Activated CD8-positive, alpha-beta T cell treated with anti-CD3 and anti-CD28 coated beads, Interleukin-2, amount 10 ng/mL, durations not matched to agents 7 days and 5 days (primary cell): ENCODE results near the gene EWSR1. TPM values are rescaled to one million over a fixed set of nuclear protein-coding genes. Genes with fewer than 3 reads are reported as not detected.
"Not testable (repeated sequence)": the region's sequence is repeated elsewhere in the genome, so short reads cannot be mapped to it uniquely, and the experiment has no call there.

ENCODE experiments used
- ATAC-seq: fragments of 150-1000 bp; cut with Tn5 transposase; one replicate; pipeline ENCODE4 v1.10.0; 2021; ENCODE audit warnings: moderate library complexity
- CTCF ChIA-PET: fragments of 350-600 bp; sonication (Branson Sonifier 250); formaldehyde crosslinking; loops from one replicate; lab custom pipeline; 2021; ENCODE audit warnings: antibody characterized with exemption; lab: Charles Lee
- POLR2A ChIA-PET: fragments of 350-600 bp; sonication (Branson Sonifier 250); formaldehyde crosslinking; loops from one replicate; lab custom pipeline; 2021; ENCODE audit warnings: antibody characterized with exemption; lab: Charles Lee
- DNase-seq: peaks from one replicate; pipeline ENCODE4 v3.0.0-alpha.2; 2020
- H3K27ac Mint-ChIP-seq: one replicate; pipeline ENCODE4 v1.8.0; 2021; ENCODE audit warnings: mild to moderate bottlenecking, mixed read lengths
- H3K27me3 Mint-ChIP-seq: one replicate; pipeline ENCODE4 v1.8.0; 2021; ENCODE audit warnings: low read depth, mixed read lengths
- H3K36me3 Mint-ChIP-seq: one replicate; pipeline ENCODE4 v1.8.0; 2021; ENCODE audit warnings: low read depth, mixed read lengths
- H3K4me1 Mint-ChIP-seq: one replicate; pipeline ENCODE4 v1.8.0; 2021; ENCODE audit warnings: low read depth, mixed read lengths
- H3K4me3 Mint-ChIP-seq: one replicate; pipeline ENCODE4 v1.8.0; 2021; ENCODE audit warnings: mild to moderate bottlenecking, mixed read lengths
- H3K9me3 Mint-ChIP-seq: one replicate; pipeline ENCODE4 v1.8.0; 2022; ENCODE audit warnings: mixed read lengths; ENCODE audit not compliant: insufficient read depth
- total RNA-seq, 2 experiments: library from RNA; stranded (reverse); gene quantifications; one replicate each; pipeline ENCODE4 v1.2.3, GENCODE V29; 2021

Gene EWSR1
- total RNA-seq, 2 experiments from 2014 or later, result 323 to 326 TPM

GRCh38 chr22:29338398-29338797, 70.3 kb downstream of the EWSR1 start:
- Mint-ChIP-seq H3K36me3 (peaks cover 48% of the 10 kb centered on the region), H3K4me1 (no peaks in the 10 kb centered on the region), H3K9me3 (no peaks in the 10 kb centered on the region), H3K4me3 (no peak overlapping the region), H3K27me3 (no peaks in the 10 kb centered on the region), H3K27ac (no peak overlapping the region)
- CTCF ChIA-PET, result no interaction called here
- POLR2A ChIA-PET, result no interaction called here
- DNase-seq (no peak), ATAC-seq (no peak)

GRCh38 chr22:29339381-29340235, 71.5 kb downstream of the EWSR1 start:
- no peak for ATAC-seq
- Mint-ChIP-seq H3K4me3 (no peak overlapping the region), H3K27ac (no peak overlapping the region), H3K27me3 (no peaks in the 10 kb centered on the region), H3K36me3 (peaks cover 46% of the 10 kb centered on the region), H3K9me3 (no peaks in the 10 kb centered on the region), H3K4me1 (no peaks in the 10 kb centered on the region)
- no peak for DNase-seq
- ChIA-PET POLR2A (no interaction called here), CTCF (no interaction called here)

- ChIA-PET CTCF (no interaction called here), POLR2A (no interaction called here)
- no peak overlapping the region for H3K27ac Mint-ChIP-seq
- H3K4me1 Mint-ChIP-seq, result no peaks in the 10 kb centered on the region
- no peaks in the 10 kb centered on the region for H3K9me3 Mint-ChIP-seq
- no peak overlapping the region for H3K4me3 Mint-ChIP-seq
- no peaks in the 10 kb centered on the region for H3K27me3 Mint-ChIP-seq
- no peak for ATAC-seq
- no peak for DNase-seq
- H3K36me3 Mint-ChIP-seq, result peaks cover 41% of the 10 kb centered on the region
Measured at GRCh38 chr22:29340566-29340965, 72.5 kb downstream of the EWSR1 start.

- DNase-seq (no peak), ATAC-seq (no peak)
- Mint-ChIP-seq H3K27ac (no peak overlapping the region), H3K4me3 (no peak overlapping the region), H3K27me3 (no peaks in the 10 kb centered on the region), H3K4me1 (no peaks in the 10 kb centered on the region), H3K9me3 (no peaks in the 10 kb centered on the region), H3K36me3 (peaks cover 41% of the 10 kb centered on the region)
- CTCF ChIA-PET, result no interaction called here
- POLR2A ChIA-PET, result no interaction called here
Measured at GRCh38 chr22:29341056-29341848, 73.2 kb downstream of the EWSR1 start.

GRCh38 chr22:29341849-29342127, 73.7 kb downstream of the EWSR1 start:
- H3K4me3 Mint-ChIP-seq, result no peak overlapping the region
- ChIA-PET POLR2A (no interaction called here), CTCF (no interaction called here)
- no peaks in the 10 kb centered on the region for H3K27me3 Mint-ChIP-seq
- ATAC-seq (no peak), DNase-seq (no peak)
- H3K27ac Mint-ChIP-seq, result no peak overlapping the region
- H3K4me1 Mint-ChIP-seq, result no peaks in the 10 kb centered on the region
- H3K9me3 Mint-ChIP-seq, result no peaks in the 10 kb centered on the region
- H3K36me3 Mint-ChIP-seq, result peaks cover 44% of the 10 kb centered on the region

- ChIA-PET CTCF (no interaction called here), POLR2A (no interaction called here)
- H3K27ac Mint-ChIP-seq, result no peak overlapping the region
- H3K9me3 Mint-ChIP-seq, result no peaks in the 10 kb centered on the region
- no peak for DNase-seq
- H3K36me3 Mint-ChIP-seq, result peaks cover 47% of the 10 kb centered on the region
- H3K4me1 Mint-ChIP-seq, result no peaks in the 10 kb centered on the region
- no peak for ATAC-seq
- no peaks in the 10 kb centered on the region for H3K27me3 Mint-ChIP-seq
- no peak overlapping the region for H3K4me3 Mint-ChIP-seq
Measured at GRCh38 chr22:29342177-29342576, 74.1 kb downstream of the EWSR1 start.

GRCh38 chr22:29342577-29343312, 74.7 kb downstream of the EWSR1 start:
- no peaks in the 10 kb centered on the region for H3K4me1 Mint-ChIP-seq
- no peak for ATAC-seq

GRCh38 chr22:29343313-29343805, 75.3 kb downstream of the EWSR1 start:
- Mint-ChIP-seq H3K4me3 (no peak overlapping the region), H3K36me3 (peaks cover 46% of the 10 kb centered on the region), H3K27ac (no peak overlapping the region), H3K9me3 (no peaks in the 10 kb centered on the region), H3K27me3 (no peaks in the 10 kb centered on the region), H3K4me1 (no peaks in the 10 kb centered on the region)
- no peak for ATAC-seq
- CTCF ChIA-PET, result no interaction called here
- no peak for DNase-seq
- POLR2A ChIA-PET, result no interaction called here

More at GRCh38 chr22:29342577-29343312, 74.7 kb downstream of the EWSR1 start:
- Mint-ChIP-seq H3K27me3 (no peaks in the 10 kb centered on the region), H3K9me3 (no peaks in the 10 kb centered on the region), H3K36me3 (peaks cover 52% of the 10 kb centered on the region), H3K27ac (no peak overlapping the region), H3K4me3 (no peak overlapping the region)
- ChIA-PET POLR2A (no interaction called here), CTCF (no interaction called here)
- DNase-seq, result no peak

- no peaks in the 10 kb centered on the region for H3K4me1 Mint-ChIP-seq
- CTCF ChIA-PET, result no interaction called here
- no peak overlapping the region for H3K27ac Mint-ChIP-seq
- no peak for ATAC-seq
- no peaks in the 10 kb centered on the region for H3K9me3 Mint-ChIP-seq
- H3K36me3 Mint-ChIP-seq, result peaks cover 47% of the 10 kb centered on the region
- H3K4me3 Mint-ChIP-seq, result no peak overlapping the region
- H3K27me3 Mint-ChIP-seq, result no peaks in the 10 kb centered on the region
- no peak for DNase-seq
- POLR2A ChIA-PET, result no interaction called here
Measured at GRCh38 chr22:29344137-29344536, 76.1 kb downstream of the EWSR1 start.

GRCh38 chr22:29344889-29345288, 76.8 kb downstream of the EWSR1 start:
- H3K27ac Mint-ChIP-seq, H3K4me1 Mint-ChIP-seq, DNase-seq, CTCF ChIA-PET, H3K27me3 Mint-ChIP-seq, ATAC-seq, POLR2A ChIA-PET, H3K4me3 Mint-ChIP-seq, H3K9me3 Mint-ChIP-seq: not testable (repeated sequence)
- H3K36me3 Mint-ChIP-seq, result peaks cover 49% of the 10 kb centered on the region

- no peak overlapping the region for H3K4me3 Mint-ChIP-seq
- POLR2A ChIA-PET, result no interaction called here
- DNase-seq (no peak), ATAC-seq (no peak)
- CTCF ChIA-PET, result interaction anchor here (1.4 kb wide), 1 partner anchor 34 kb away, joined by 3 read pairs; no protein-coding TSS in a partner anchor
- H3K36me3 Mint-ChIP-seq, result peaks cover 56% of the 10 kb centered on the region
- H3K27ac Mint-ChIP-seq, result no peak overlapping the region
- no peaks in the 10 kb centered on the region for H3K9me3 Mint-ChIP-seq
- H3K4me1 Mint-ChIP-seq, result no peaks in the 10 kb centered on the region
- H3K27me3 Mint-ChIP-seq, result no peaks in the 10 kb centered on the region
Measured at GRCh38 chr22:29345932-29346331, 77.9 kb downstream of the EWSR1 start.
